HG03520 (cell line): ENCODE data around the gene CD200R1.
A peak's percentile ranks its signal among the peaks of the same experiment; 100 is the strongest.
"Not testable (repeated sequence)": the region's sequence is repeated elsewhere in the genome, so short reads cannot be mapped to it uniquely, and the experiment has no call there.

ENCODE experiments used
- ATAC-seq: cut with Tn5 transposase; IDR thresholded peaks from one replicate; pipeline ENCODE4 v1.9.1; 2021; ENCODE audit warnings: mild to moderate bottlenecking, moderate library complexity; ENCODE audit not compliant: unreplicated experiment

CD200R1 gene

DNA sequence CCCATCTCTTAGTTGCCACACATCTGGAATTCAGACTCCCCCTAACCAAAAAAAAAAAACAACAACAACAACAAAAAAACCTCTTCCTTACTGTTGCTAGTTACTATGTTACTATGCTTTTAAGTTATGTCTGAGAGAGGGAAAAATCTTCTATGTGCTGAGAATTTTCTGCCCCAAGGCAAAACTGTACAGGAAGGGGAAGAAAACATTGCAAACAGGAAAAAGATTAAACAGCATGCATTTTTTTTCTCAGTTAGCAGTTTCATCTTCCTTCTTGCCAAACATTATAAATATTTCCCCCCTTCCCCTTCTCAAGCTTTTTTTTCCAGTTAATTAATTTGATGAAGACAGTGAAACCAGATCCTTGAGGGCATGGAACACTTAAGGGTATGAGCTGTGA, 1.1 kb upstream of the CD200R1 start:
- no peak for ATAC-seq

DNA sequence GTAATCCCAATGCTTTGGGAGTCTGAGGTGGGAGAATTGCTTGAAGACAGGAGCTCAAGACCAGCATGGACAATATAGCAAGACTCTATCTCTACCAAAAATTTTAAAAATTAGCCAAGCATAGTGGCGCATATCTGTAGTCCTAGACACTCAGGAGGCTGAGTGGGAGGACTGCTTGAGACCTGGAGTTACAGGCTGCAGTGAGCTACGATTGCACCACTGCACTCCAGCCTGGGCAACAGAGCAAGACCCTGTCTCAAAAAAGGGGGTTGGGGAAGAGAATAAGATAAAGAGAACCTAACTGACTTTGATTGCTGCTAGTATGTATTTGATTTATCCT, 755 bp downstream of the CD200R1 start:
- peak; percentile 9 for ATAC-seq

DNA sequence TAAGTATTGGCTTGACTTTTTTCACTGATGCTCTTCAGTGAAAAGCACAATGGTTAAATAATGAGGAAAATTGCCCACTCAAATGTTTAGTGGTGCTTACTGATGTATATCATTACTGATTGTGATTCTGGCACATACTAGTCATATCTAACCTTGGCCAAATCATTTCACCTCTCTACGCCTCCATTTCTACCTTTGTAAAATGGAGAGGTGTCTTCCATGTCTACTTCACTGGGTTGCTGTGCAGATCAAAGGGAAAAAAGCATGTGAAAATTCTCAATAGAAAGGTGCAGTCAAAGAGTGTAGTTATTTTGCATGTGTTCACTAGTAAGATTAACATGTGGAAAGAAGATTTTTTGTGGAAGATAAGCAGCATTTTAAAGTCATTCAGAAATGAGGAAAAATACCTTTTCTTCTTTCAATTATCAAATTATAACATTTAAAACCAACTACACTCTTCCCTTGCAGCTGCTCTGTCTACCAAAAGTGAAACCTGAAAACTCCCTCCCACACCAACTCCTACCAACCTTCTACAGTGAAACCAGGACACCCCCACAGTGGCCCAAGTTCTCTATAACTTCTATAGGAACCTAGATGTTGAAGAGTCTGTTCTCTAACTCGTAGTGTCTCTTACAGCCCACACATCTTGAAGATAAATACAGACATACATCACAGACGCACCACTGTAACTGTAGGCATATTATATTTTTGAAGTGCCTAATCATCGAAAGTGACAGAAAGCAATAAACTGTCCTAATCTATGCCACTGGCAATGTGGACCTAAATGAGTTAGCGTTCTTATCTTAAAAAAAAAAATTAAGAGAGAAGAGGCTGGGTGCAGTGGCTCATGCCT, 1.4 kb downstream of the CD200R1 start:
- peak; percentile 80 for ATAC-seq

DNA sequence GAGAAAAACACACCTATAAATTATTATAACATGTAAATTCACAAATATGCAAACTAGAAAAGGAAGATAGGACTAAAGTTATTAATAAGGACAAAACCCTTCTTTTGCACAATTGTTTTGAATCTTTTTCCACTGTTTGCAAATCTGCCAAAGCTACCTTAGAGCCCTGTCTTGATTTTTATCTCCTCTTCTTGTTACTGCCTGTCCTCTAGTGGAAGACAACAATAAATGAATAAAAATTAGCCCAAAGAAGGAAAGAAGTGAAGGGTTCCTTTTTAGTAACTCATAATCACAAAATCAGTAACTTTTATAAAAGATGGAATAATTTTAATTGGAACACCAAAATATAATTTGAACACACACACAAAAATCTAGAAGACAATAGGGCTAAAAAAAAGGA, 2.7 kb downstream of the CD200R1 start:
- no peak for ATAC-seq

DNA sequence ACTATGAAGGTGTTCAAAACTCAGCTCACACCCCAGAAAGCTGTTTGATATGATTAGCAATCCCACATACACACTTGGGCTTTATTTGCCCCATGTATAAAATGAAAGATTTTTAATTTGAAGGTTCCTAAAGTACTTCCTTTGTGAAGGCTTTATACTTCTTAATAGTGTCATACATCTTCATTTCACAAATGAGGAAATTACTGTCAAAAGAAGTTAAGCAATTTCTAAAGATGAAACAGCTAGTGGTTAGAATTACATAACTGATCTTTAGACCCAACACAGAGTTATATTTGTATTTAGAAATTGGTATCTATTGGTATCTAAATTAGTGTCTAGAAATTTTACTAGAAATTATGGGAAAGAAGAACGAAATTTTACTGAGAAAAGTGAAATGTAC, 7.1 kb downstream of the CD200R1 start:
- ATAC-seq, result no peak

DNA sequence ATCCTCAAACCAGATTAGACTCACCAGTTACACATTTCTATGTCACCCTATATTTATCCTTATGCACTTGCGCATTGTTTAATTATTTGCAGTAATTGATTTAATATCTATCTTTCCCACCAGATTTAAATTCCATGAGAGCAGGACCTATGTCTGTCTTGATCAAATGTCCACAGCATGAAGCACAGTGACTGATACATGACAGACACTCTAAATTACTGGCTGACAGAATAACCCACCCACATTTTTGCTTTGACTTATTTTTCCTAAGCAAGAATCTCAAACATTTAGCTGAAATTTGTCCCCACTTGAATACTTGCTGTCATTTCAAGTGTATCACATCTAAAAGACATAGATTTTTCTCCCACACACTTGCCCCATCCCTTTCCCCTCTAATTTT, 7.5 kb downstream of the CD200R1 start:
- ATAC-seq, result no peak

DNA sequence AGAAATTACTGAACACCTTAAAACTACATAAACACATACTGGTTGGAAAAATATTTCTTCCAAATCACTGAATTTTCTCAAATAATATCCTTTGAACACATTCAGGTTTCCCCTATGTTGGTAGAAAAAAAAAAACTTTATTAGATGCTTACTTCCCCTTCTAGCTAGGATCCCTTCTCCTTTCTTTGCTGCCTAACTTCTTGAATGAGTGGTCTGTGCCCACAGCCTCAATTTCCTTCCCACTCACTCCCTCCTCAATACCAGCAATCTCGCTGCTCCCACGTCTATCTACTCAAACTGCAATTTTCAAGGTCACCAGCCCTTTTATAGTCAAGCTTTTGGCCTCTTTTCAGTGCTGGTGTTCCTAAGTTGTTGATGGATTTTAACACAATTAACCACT, 8.3 kb downstream of the CD200R1 start:
- no peak for ATAC-seq

DNA sequence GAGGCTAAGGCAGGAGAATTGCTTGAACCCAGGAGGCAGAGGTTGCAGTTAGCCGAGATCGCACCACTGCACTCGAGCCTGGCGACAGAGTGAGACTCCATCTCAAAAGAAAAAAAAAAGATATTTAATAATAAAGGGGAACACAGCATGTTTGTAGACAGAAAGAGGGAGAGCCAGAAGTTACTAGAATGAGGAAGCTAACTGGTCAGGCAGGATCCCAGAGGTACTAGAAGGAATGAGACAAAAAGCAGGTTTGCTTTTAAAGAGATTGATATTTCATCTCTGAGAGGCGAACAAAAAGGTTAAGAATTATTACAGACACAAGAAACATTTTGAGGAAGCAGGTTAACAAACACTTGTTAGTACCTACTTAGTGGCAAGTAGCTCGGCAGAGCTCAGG, 9.2 kb downstream of the CD200R1 start:
- no peak for ATAC-seq

DNA sequence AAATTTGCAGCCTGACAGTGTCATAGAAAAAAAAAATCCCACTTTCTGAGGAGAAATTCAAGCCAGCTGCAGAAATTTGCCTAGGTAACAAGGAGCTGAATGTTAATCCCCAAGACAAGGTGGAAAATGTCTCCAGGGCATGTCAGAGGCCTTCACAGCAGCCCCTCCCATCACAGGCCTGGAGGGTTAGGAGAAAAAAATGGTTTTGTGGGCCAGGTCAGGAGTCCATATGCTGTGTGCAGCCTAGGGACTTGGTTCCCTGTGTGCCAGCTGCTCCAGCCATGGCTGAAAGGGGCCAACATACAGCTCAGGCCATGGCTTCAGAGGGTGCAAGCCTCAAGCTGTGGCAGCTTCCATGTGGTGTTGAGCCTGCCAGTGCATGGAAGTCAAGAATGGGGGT, 11.2 kb downstream of the CD200R1 start:
- ATAC-seq, result no peak

DNA sequence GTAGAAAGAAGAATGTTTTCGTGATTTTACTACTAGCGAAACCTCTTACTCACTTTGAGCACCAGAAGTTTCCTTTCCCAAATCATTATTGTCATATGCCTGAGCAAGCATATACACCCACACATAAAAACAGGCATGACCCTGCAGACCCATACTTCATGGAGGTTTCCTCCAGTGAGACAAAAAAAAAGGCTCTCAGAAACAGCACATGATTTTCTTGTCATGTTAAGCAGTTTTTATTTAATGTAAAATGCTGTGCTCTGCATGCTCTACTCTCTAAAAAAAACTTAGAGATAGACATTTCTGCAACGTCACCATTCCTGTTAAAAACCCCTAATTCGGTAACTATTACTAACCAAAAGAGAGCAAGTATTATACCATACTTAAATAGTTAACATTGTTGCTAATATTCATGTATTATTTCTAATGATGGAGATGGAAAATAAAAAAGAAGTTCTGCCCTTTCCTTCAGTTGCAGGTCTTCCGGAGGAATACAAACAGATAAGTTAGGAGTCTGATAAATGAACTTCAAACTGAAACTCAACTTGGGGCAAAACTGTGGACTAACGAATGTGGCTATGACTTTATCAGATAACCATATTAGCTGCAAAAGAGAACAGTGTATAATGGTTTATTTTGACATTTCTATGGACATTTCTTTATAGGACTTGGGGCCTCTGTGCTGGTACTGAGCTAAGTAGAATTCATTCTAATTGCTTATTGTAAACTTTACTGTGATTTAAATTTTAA, 15.9 kb downstream of the CD200R1 start:
- ATAC-seq, result no peak

DNA sequence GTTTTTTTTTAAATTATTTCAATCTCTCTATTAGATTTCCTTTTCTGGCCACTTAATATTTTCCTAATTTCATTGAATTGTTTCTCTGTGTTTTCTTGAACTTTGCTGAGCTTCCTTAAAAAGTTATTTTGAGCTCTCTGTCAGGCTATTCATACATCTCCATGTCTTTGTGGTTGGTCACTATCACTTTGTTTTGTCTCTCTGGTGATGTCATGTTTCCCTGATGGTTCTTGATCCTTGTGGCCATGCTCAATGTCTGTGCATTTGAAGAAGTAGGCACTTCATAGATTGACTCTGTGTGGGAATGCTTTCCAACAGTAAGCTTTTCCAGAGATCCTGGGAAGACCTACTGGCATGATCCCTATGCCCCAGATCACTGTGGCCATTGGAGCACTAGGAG, 18.6 kb downstream of the CD200R1 start:
- no peak for ATAC-seq

DNA sequence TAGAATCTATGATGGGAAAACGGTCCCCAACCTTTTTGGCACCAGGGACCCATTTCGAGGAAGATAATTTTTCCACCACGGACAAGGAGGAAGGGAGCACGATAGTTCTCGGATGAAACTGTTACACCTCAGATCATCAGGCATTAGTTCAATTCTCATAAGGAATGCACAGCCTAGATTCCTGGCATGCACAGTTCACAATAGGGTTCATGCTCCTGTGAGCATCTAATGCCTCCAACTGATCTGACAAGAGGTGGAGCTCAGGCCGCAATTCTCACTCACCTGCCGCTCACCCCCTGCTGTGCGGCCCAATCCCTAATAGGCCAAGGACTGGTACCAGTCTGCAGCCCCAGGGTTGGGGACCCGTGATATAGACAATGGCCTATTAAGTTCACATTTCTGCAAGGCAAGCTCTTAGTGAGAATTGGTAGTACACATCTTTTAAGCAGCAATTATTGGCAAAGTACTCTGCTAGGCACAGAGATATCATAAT, 26.5 kb downstream of the CD200R1 start:
- ATAC-seq, result no peak

DNA sequence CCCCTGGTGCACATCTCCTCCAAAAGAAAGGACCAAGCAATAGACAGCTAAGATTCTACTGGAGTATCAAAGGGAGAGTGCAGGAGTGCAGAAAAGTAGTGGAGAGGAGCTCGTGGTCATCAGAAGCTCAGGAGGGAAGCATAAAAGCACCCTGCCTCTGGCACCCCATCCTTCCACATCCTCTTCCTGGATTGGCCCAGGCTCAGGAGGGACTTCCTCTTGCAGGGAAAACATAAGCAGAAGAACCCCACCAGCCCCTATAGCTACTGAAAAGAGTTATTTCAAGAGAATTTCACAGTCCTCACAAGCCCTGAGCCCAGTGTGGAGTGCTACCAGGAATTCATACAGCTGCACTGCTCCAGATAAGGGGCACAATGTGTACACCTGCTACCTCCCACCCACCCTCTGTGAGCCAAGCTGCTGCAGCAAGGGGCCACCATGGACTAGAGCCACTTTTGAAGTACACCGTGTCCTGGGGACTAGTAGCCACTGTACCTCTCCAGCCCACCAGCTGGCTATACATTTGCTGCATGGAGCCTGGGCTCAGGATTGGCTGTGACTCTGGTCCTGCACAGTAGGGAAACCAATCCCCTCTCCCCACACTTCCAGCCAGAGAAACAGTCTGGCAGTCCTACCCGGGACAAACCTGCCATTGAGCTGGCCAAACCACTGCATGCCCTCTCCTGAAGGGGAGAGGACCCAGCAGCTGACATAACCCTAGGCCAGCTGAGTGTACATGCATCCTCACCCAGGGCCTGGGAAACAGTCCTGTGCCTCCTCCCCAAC, 43.0 kb downstream of the CD200R1 start:
- ATAC-seq, result no peak

DNA sequence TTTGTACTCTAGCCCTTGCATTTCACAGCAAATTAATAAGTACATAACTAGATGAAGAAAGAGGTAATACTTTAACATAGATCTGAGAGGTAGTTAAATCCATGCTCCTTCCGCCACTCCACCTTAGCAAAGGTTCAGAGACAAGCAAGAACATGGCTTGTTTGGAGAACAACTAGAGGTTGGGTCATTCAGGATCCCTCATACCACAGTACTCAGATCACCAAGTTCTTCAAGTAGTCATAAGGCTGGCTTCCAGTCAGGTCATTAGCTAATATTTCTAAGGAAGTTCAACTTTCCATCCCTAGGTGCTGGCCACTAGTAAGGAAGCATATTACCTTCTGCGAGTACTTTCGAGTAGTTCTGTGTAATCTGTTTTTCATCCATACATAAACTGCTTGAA, 44.1 kb downstream of the CD200R1 start:
- no peak for ATAC-seq

DNA sequence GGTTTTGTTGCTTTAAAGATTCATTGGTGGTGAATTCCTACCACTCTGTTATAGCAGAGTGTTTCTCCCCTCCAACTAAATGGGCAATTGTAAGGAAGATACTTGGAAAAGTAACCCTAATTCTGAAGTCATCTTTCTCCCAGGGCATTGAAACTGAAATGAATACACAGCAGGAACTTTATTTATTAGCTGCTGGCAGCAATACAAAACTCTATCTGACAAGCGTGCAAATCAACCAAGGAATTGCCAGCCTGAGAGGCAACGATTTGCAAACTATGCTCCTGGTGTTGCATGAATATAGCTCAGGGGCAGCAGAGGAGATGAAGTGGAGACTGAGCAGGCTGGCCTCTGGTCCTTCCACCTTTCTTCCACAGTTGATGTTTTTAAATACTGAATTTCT, 48.9 kb downstream of the CD200R1 start:
- no peak for ATAC-seq

DNA sequence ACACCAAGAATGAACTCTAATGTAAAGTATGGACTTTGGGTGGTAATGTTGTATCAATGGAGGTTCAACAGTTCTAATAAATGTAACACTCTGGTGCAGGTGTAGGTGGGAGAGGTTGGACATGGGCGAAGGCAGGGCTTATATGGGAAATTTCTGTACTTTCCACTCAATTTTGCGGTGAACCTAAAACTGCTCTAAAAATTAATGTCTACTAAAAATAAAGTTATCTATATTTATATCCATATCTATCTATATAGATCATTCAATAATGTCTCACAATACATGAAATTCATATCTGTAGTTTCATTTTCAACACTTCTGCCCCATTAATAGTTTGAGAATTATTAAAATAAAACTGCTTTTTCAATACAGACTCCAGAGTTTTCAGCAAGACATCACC, 49.3 kb downstream of the CD200R1 start:
- no peak for ATAC-seq

DNA sequence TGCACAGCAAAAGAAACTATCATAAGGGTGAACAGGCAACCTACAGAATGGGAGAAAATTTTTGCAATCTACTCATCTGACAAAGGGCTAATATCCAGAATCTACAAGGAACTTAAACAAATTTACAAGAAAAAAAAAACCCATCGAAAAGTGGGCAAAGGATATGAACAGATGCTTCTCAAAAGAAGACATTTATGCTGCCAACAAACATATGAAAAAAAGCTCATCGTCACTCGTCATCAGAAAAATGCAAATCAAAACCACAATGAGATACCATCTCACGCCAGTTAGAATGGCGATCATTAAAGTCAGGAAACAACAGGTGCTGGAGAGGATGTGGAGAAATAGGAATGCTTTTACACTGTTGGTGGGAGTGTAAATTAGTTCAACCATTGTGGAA, 55.4 kb downstream of the CD200R1 start:
- ATAC-seq, result not testable (repeated sequence)

DNA sequence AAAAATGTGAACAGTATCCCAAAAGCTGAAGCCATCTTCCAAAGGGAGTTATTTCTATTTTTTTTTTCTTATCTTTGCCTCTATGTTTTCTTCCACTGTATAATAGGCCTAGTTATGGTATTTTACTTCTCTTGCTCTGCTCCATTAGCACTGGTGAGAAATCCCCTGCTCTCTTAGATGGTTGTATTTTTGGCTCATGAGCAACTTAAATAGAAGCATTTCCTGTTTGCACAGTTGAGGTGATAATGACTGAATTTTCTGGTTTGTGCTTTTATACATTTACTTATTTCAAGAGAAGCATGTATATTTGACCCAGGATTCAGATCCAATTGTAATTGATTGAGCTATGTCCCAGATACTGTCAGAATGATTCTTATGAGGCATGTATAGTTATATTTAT, 66.7 kb downstream of the CD200R1 start:
- peak; percentile 95 for ATAC-seq

DNA sequence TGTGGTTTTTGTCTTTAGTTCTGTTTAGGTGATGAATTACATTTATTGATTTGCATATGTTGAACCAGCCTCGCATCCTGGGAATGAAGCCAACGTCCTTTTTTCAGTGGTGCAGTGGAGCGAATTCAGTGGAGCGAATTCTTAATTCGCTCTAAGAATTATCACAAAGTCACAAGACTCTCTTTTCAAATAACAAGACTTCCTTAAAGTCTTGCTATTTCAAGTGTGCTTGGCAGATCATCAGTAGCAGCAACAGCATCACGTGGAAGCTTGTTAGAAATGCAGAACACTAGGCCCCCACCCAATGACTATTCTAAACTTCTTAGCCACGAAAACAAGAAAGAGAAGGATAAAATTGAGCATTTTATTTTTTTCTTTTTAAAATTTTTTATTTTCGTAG, 70.1 kb downstream of the CD200R1 start:
- no peak for ATAC-seq

DNA sequence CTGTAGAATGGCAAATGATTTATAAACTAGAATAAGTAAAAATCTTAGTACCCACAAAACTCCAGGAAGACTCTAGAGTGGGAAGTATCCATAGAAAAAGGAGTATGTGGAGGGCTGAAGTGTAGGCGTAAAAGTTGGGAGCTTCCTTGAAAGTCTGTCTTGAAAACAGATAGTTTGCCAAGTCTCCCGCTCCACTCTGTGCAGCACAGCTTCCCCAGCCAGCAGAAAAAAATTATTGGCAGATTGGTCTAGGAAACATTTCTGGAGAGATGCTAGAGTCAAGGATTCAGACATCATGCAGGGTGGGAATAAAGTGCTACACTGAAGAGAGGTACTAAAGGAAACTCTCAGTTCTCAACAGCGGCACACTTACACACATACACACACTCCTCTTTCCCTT, 74.8 kb downstream of the CD200R1 start:
- no peak for ATAC-seq

DNA sequence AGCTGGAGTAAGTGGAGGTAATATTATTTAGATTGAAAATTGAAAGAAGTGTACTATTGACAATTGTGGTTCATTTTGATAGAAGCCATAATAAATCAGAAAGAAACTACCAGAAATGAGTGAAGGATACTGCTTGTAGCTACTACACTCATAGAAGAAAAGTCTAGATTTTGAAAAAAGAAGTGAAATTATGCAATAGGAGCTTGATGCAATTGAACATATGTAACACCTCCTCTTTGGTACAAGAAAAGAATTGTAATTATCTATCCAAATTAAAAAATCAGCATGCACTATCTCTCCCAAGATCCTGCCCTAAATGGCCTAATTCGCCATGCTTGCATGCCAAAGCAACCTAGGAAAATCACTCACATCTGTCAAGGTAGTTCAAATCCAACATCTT, 77.1 kb downstream of the CD200R1 start:
- ATAC-seq, result no peak

DNA sequence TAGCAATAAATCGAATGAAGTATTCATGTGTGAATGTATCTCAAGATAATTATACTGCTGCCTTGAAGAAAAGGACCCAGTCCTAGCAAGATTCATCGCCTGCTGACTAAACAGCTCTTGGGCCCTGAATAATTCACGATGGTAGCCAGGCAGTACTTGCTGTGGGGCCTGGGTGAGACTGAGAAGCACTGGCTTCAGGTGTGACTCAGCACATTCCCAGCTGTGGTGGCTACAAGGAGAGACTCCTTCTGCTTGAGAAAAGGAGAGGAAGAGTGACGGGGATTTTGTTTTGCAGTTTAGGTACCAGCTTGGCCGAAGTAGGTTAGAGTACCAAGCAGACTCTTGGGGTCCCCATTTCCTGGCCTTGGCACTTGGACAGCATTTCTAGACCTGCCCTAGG, 80.6 kb downstream of the CD200R1 start:
- no peak for ATAC-seq
